KMS-11 (cell line): ENCODE results near the gene ZFPL1.

ENCODE experiments used
- H2AFZ ChIP-seq: fragments of 200-600 bp; sonication (generic); 2 replicates; pipeline ENCODE4 v1.6.1; 2016; ENCODE audit warnings: antibody characterized with exemption, mixed run types, low read depth
- H3K27ac ChIP-seq: fragments of 200-600 bp; sonication (generic); 2 replicates; pipeline ENCODE4 v1.6.1; 2016; ENCODE audit warnings: mild to moderate bottlenecking, mixed run types
- H3K27me3 ChIP-seq: fragments of 200-600 bp; sonication (generic); 2 replicates; pipeline ENCODE4 v1.6.1; 2017; ENCODE audit warnings: mild to moderate bottlenecking, low read depth, mixed run types, moderate library complexity; ENCODE audit not compliant: insufficient read depth
- H3K36me3 ChIP-seq: fragments of 200-600 bp; sonication (generic); 2 replicates; pipeline ENCODE4 v1.6.1; 2017; ENCODE audit warnings: mild to moderate bottlenecking, mixed run types; ENCODE audit not compliant: insufficient read depth
- H3K4me1 ChIP-seq: fragments of 200-600 bp; sonication (generic); 2 replicates; pipeline ENCODE4 v1.6.1; 2016; ENCODE audit warnings: mild to moderate bottlenecking, low read depth, mixed run types; ENCODE audit not compliant: poor library complexity, severe bottlenecking
- H3K4me2 ChIP-seq: fragments of 200-600 bp; sonication (generic); 2 replicates; pipeline ENCODE4 v1.7.0; 2016; ENCODE audit warnings: mild to moderate bottlenecking, mixed run types
- H3K4me3 ChIP-seq: fragments of 200-600 bp; sonication (generic); IDR thresholded peaks from 2 replicates; pipeline ENCODE4 v1.6.1; 2017; ENCODE audit warnings: low read depth, low read length, mixed read lengths; ENCODE audit not compliant: insufficient read depth
- H3K79me2 ChIP-seq: fragments of 200-600 bp; sonication (generic); 2 replicates; pipeline ENCODE4 v1.6.1; 2016; ENCODE audit warnings: low read depth, mixed run types; ENCODE audit not compliant: insufficient read depth
- H3K9ac ChIP-seq: fragments of 200-600 bp; sonication (generic); 2 replicates; pipeline ENCODE4 v1.6.1; 2016; ENCODE audit warnings: mild to moderate bottlenecking, mixed run types
- H4K20me1 ChIP-seq: fragments of 200-600 bp; sonication (generic); 2 replicates; pipeline ENCODE4 v1.6.1; 2016; ENCODE audit warnings: mild to moderate bottlenecking, mixed run types; ENCODE audit not compliant: insufficient read depth
- TF ChIP-seq, protein P1 (sequence below): fragments of 200-600 bp; sonication (generic); conservative IDR thresholded peaks from 2 replicates; pipeline ENCODE4 v1.6.1; 2017; ENCODE audit warnings: low read depth, mild to moderate bottlenecking, antibody characterized with exemption, low read length, moderate library complexity, mixed read lengths

ZFPL1 gene

DNA sequence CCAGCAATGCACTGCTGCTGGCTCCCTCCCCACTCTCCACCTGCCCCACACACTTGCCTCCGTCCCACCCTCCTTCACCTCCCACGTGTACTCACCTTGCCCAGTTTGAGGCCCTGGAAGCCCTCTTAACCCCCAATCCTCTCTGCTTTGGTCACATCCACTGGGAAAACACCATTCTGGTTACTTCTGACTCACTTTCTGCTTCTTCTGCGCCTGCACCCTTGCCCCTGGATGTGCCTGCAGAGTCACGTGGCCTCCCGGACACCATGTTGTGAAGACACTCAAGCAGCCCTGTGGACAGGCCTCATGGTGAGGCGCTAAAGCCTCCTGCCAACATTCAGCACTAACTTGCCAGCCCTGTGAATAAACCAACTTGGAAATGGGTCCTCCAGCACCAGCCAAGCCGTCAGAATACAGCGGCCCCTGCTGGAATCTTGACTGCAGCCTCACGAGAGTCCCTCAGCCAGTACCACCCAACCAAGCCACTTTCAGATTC, 23.1 kb upstream of the ZFPL1 start:
- Histone ChIP-seq H3K4me2 (no peak overlapping the region), H2AFZ (no peak overlapping the region)

DNA sequence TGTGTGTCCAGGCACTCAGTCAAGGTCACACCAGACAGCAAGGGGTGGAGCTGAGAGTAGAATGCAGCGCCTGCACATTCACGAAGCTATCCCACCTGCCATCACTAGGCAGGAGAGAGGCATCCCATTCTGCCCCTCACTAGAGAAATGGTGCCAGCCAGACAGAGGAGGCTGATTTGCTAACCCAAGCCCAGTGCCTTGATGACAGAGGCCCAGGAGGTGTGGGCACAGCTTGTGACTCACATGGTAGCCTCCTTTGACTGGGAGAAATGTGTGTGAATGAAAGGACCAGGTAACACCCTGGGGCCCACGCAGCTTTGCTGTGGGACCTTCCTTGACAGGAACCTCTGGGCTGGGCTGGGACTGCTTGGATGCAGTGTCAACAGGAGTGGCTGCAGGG, 20.5 kb upstream of the ZFPL1 start:
- Histone ChIP-seq H3K9ac (no peak overlapping the region), H3K79me2 (no peaks in the 10 kb centered on the region), H3K4me1 (peaks cover 6% of the 10 kb centered on the region), H2AFZ (no peak overlapping the region), H3K4me2 (no peak overlapping the region), H3K27ac (no peak overlapping the region), H3K27me3 (no peaks in the 10 kb centered on the region), H4K20me1 (no peaks in the 10 kb centered on the region), H3K36me3 (no peaks in the 10 kb centered on the region), H3K4me3 (no peak overlapping the region)
- TF ChIP-seq, protein P1, sequence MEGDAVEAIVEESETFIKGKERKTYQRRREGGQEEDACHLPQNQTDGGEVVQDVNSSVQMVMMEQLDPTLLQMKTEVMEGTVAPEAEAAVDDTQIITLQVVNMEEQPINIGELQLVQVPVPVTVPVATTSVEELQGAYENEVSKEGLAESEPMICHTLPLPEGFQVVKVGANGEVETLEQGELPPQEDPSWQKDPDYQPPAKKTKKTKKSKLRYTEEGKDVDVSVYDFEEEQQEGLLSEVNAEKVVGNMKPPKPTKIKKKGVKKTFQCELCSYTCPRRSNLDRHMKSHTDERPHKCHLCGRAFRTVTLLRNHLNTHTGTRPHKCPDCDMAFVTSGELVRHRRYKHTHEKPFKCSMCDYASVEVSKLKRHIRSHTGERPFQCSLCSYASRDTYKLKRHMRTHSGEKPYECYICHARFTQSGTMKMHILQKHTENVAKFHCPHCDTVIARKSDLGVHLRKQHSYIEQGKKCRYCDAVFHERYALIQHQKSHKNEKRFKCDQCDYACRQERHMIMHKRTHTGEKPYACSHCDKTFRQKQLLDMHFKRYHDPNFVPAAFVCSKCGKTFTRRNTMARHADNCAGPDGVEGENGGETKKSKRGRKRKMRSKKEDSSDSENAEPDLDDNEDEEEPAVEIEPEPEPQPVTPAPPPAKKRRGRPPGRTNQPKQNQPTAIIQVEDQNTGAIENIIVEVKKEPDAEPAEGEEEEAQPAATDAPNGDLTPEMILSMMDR: no peak

More for the DNA sequence above, 23.1 kb upstream of the ZFPL1 start:
- Histone ChIP-seq H3K79me2 (no peaks in the 10 kb centered on the region), H3K27ac (no peak overlapping the region), H3K36me3 (no peaks in the 10 kb centered on the region), H4K20me1 (no peaks in the 10 kb centered on the region), H3K27me3 (no peaks in the 10 kb centered on the region), H3K4me1 (peaks cover 8% of the 10 kb centered on the region), H3K4me3 (no peak overlapping the region), H3K9ac (no peak overlapping the region)
- TF ChIP-seq, protein P1: no peak

DNA sequence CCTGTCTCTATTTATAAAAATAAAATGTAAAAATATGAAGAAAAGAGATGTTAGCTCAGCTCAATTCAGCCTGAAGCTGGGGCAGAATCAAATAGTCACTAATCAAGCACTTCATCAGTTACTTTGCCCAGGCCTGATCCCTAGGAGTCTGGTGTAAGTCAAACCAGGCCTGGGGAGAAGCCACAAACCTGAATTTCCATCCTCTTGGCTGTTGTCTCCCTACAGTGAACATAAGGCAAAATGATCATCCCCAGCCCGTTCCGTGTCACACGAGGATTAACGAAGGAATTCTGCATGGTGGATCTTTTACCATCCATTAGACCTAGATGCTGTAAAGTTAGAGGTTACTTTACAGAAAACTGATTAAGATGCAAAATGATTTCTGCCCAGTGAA, 19.2 kb upstream of the ZFPL1 start:
- Histone ChIP-seq H3K27ac (no peak overlapping the region), H3K9ac (no peak overlapping the region), H3K79me2 (no peaks in the 10 kb centered on the region), H3K4me1 (peaks cover 6% of the 10 kb centered on the region), H3K36me3 (no peaks in the 10 kb centered on the region), H2AFZ (no peak overlapping the region), H4K20me1 (no peaks in the 10 kb centered on the region), H3K4me2 (no peak overlapping the region), H3K27me3 (no peaks in the 10 kb centered on the region), H3K4me3 (no peak overlapping the region)
- TF ChIP-seq, protein P1: no peak

DNA sequence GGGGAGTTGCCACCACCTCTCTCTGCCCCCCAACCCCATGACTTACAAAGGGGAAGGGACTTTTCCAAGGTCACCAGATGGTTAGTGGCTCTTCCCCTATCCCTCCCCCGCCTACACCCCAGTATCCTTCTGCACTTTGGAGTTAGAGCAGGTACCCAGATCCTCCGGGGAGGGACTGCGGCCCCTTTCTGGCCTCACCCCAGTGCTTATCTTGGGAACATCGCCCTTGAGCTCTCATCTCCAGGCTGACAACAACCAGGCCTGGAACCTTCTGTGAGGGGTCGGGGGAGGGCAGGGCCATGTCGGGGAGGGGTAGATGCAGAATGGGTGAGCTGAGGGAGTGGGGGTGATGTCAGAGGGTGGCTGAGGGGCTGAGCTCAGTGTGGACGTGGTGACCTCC, 18.2 kb upstream of the ZFPL1 start:
- no peaks in the 10 kb centered on the region for H3K27me3 ChIP-seq
- no peak overlapping the region for H3K27ac ChIP-seq
- no peak overlapping the region for H3K4me3 ChIP-seq
- no peaks in the 10 kb centered on the region for H3K36me3 ChIP-seq
- H2AFZ ChIP-seq: no peak overlapping the region
- H3K4me2 ChIP-seq: no peak overlapping the region
- H3K9ac ChIP-seq: no peak overlapping the region
- H3K4me1 ChIP-seq: no peaks in the 10 kb centered on the region
- TF ChIP-seq, protein P1: no peak
- no peaks in the 10 kb centered on the region for H3K79me2 ChIP-seq
- no peaks in the 10 kb centered on the region for H4K20me1 ChIP-seq
